ENCODE data around the gene COL4A2.

Gene COL4A2

GRCh38 chr13:110272227-110272626 lies 34.9 kb upstream of the COL4A2 start:
- DNase-seq (ENCODE audit: low read depth in 1 of 2, low spot score in 1 of 2) = no peak

DNA sequence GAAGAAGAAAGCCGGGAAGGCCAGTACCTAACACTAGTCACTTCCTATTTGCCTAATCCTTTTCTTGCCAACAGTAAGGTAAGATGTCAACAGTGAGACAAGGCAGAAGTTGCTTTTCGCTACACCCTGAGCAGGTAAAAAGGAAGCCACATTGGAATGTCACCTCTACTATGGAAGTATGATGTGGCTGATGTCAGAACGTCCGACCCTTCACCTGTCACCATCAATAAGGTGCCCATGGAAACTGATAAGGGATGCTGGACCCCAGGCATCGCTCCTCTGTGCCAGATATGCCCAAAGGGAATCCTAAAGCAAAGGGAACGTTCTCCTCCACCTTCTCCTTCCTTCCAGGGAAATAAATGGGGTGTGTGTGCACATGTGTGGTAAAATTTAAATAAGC lies 34.4 kb upstream of the COL4A2 start:
- no peak for DNase-seq (ENCODE audit: low read depth in 1 of 2, low spot score in 1 of 2)

DNA sequence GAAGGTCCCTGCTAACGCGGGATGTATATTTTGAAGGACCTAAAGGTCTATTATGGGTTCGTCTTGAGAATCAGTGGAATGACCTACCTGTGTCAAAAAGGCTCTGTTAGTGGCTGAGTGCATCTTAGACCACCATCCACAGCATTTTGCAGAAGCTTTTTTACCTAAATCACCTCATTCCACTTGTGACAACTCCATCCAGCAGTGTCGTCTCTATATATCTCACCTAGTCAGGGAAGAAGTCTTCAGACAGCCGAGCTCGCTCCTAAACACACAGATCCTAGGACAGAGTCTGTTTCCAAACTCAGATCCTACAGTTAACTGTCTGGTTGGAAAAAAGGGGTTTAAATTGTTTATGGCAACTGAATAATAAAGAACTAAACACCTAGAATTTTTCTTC lies 33.8 kb upstream of the COL4A2 start:
- DNase-seq (ENCODE audit: low read depth in 1 of 2, low spot score in 1 of 2) = no peak

DNA sequence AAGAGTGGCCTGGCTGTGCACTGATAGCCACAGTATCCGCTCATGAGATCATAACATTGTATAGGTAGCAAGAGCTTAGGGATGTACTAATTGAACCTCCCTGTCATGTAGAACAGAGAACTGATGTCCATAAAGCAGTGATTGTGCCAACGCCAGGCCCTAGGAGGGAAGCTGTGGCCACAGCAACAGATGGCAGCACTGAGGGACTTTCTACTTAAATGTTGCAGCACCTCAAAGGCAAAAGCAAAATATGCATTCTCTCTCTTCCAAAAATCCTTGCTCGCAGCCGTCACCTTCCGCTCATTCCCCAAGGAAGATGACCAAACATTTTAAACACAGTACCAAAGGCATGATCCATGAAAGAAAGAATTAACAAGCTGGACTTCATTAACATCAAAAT lies 32.4 kb upstream of the COL4A2 start:
- DNase-seq (ENCODE audit: low read depth in 1 of 2, low spot score in 1 of 2) = no peak

- DNase-seq (ENCODE audit: low read depth in 1 of 2, low spot score in 1 of 2) = no peak
These were observed 31.0 kb upstream of the COL4A2 start for GRCh38 chr13:110275931-110276552.

DNA sequence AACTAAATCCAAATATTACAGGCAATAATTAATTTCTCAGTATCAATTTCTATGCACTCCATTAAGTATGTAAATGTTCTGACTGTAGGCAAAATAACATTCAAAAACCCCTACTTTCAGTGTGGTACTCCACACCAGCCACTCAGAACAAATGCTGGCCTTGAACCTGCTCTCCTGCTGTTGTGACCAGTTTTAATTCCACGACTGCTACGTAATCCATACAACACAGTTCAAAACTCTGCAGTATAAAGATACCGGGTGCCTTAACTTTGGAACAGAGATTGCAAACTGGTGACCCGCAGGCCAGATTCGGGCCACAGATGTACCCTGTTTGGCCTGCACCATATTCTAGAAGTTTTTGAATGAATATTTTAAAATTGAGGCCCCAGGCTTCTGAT lies 30.5 kb upstream of the COL4A2 start:
- DNase-seq (ENCODE audit: low read depth in 1 of 2, low spot score in 1 of 2) = no peak

- DNase-seq (ENCODE audit: low read depth in 1 of 2, low spot score in 1 of 2) = no peak
These were observed 29.6 kb upstream of the COL4A2 start for GRCh38 chr13:110277357-110277975.

DNA sequence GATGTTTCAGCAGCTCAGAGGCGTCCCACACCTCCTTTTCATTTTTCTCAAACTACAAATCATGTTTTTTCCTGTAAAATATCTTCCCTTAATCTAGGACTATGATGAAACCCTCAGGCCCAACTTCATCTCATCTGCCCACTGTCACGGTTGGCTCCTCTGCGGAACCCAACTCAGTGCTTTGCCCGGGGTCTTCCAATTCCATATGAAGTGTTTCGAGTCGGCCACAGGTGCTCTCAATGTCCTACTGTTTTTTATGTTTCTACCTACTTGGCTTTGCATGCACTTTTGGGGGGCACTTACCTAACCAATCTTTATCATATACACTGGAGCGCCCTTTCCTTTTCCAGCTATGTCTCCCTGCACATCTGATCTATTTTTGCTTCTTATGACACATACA lies 28.2 kb upstream of the COL4A2 start:
- no peak for DNase-seq (ENCODE audit: low read depth in 1 of 2, low spot score in 1 of 2)

DNA sequence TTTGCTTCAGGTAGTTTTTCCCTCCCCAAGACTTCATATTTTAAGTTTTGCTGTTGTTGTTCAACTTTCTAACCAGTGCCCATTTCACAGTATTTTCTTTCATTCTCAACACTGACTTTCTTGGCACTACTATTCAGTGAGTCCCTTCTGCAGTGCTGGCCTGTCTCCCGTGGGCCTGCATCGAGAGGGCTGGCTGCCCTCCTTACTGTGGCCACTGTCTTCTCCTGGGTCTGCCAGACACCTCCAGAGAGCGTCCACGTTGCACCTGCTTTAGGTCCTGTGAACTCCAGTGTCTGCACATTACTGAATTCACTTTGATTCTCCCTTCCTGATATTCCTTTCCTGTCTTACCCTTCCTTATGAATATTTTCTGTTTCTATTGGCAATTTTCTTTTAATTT lies 27.4 kb upstream of the COL4A2 start:
- DNase-seq (ENCODE audit: low read depth in 1 of 2, low spot score in 1 of 2) = no peak

DNA sequence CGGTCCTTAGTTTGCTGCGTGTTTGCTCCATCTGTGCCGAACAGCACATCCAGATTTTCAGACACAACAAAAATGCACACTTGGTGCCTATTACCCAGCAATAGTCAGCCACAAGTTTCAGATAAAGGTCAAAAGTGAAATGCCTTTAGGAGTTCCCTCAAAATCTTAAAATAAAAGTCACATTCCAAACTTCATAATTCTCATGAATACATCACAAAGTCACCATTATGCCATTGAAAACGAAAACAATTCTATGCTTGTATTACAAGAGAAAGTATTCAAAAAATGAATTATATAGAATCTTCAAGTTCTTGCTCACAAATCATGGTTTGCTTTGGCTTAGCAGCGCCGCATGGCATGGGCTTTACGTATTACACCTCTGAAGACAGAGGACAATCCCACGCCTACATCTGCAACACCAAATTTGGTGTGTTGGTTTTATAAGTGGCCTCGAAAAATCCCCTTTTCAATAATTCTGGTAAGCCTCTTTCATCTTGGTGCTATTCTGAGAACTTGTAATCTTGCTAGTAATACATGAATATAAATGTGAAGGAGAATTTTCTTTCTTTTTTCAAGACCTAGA lies 26.8 kb upstream of the COL4A2 start:
- DNase-seq (ENCODE audit: low read depth in 1 of 2, low spot score in 1 of 2) = no peak

- DNase-seq (ENCODE audit: low read depth in 1 of 2, low spot score in 1 of 2) = no peak
These were observed 25.9 kb upstream of the COL4A2 start for GRCh38 chr13:110280985-110281688.

GRCh38 chr13:110281736-110282135 lies 25.3 kb upstream of the COL4A2 start:
- no peak for DNase-seq (ENCODE audit: low read depth in 1 of 2, low spot score in 1 of 2)

DNA sequence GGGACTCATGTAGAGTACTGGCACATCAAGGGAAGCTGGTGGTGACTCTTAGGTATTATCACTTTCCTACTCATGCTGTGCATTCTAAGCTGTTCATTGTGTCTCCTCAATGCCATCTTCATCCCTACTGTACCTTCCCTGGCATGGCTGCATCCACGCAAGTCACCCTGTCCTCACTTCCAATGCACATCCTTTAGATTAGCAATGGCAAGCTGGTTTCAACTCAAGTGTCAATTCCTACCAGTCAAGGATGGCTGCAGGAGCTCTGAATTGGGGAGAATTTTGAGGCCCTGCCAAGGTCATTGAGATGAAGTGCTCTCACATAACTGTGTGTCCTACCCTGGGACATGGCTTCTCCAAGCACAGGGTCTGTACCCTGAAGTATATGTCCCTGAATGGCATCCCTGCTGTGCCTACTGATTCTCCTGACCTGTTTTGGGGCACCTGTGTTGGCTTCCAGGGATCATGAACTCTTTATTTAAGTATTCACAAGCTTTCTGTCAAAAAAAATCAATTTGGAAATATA lies 24.7 kb upstream of the COL4A2 start:
- DNase-seq (ENCODE audit: low read depth in 1 of 2, low spot score in 1 of 2) = no peak

- DNase-seq (ENCODE audit: low read depth in 1 of 2, low spot score in 1 of 2) = no peak
These were observed 23.2 kb upstream of the COL4A2 start for GRCh38 chr13:110283736-110284517.

- DNase-seq (ENCODE audit: low read depth in 1 of 2, low spot score in 1 of 2) = no peak
These were observed 22.2 kb upstream of the COL4A2 start for GRCh38 chr13:110284779-110285484.

GRCh38 chr13:110285991-110286832 lies 20.9 kb upstream of the COL4A2 start:
- DNase-seq (ENCODE audit: low read depth in 1 of 2, low spot score in 1 of 2) = no peak

DNA sequence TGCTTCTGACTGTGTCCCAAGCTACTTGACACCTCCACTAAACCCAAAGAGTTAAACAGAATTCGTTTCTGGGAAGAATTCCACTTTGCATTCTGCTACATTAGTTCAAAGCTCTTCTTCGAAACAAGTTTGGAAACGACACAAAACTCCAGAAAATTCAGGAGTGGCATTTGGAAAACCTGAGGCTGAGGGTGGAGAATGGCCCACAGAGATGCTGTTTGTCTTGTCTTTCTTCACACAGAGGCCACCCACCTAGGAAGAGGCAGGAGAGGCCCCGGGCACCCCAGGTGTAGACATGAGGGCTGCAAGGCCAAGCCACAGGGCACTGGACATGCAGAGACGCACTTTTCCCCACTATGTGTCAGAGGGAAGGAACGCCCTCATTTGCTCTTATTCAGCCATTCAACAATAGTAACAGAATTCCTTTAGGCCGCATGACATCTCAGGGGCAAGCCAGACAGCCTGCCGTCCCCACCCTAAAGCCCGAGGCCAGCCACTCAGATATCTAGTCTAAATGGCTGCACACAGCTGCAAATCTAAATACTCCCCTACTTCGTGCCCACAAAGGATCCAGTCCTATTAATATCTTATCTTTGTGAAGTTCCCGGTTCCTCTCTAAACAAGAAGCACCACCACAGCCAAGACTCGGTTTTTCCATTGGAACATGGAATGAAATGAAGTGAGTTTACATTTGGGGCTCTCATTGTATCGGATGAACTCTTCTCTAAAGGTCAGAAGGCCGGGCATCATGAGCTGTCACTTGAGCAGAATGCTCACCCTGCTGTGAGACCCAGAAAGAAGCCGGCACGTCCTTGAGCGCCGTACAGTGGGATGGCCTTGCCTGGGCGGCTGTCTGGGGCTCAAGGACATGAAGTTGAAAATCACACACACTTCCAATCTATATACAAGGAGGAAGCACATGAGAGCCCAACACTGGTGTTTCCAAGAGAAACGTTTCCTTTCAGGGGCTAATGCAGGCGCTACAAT lies 20.0 kb upstream of the COL4A2 start:
- DNase-seq (ENCODE audit: low read depth in 1 of 2, low spot score in 1 of 2) = no peak

GRCh38 chr13:110289174-110289573 lies 17.9 kb upstream of the COL4A2 start:
- DNase-seq (ENCODE audit: low read depth in 1 of 2, low spot score in 1 of 2) = no peak

DNA sequence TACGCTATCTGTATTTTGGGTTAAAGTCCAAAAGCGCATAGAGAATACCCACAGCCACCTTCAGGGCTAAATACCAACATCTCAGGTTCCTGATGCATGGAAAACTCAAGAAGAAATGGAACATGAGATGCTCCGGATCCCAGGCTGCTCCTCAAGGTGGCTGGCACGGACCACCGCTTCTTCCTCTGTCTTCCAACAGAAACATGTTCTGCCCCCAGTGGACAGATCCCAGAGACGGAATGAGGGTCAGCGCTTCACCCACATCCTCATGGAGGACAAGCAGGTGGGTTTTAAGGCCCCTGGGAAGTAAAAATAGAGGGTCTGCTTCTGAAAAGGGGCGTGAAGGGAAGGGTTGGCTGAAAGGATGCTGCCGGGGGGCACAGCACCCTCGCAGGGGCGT lies 17.4 kb upstream of the COL4A2 start:
- no peak for DNase-seq (ENCODE audit: low read depth in 1 of 2, low spot score in 1 of 2)
